ENCODE data around the gene ZNF124.

The ZNF124 gene

GRCh38 chr1:247185667-247186066 lies 13.8 kb upstream of the ZNF124 start:
- no peak for FAIRE-seq
- no peak for DNase-seq (ENCODE audit: insufficient read length, low spot score)

DNA sequence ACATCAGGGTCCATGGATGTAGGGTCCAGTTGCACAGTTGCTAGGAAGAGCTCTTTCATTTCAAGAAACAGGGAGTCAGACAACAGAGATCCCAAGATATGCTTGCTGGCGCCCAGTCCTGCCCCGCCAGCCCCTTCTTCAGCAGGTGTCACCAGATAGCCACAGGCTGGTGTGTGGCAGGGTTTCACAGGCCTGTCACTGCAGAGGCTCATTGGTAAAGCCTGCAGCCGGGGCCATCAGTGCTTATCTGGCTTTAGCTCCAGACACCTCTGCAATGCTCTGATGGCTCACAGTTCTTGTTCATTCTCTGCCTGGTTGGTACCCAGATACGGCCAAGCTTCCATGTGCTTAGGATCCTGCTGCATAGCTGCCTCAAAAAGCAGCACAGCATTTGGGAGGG lies 12.4 kb upstream of the ZNF124 start:
- TF ChIP-seq CTCF (IDR thresholded peaks at IDR 0.05; ENCODE audit: insufficient read depth, missing control alignments), result no peak
- DNase-seq (ENCODE audit: insufficient read length, low spot score), result no peak
- no peak for FAIRE-seq

More at GRCh38 chr1:247185667-247186066, 13.8 kb upstream of the ZNF124 start:
- TF ChIP-seq CTCF (IDR thresholded peaks at IDR 0.05; ENCODE audit: insufficient read depth, missing control alignments), result no peak

DNA sequence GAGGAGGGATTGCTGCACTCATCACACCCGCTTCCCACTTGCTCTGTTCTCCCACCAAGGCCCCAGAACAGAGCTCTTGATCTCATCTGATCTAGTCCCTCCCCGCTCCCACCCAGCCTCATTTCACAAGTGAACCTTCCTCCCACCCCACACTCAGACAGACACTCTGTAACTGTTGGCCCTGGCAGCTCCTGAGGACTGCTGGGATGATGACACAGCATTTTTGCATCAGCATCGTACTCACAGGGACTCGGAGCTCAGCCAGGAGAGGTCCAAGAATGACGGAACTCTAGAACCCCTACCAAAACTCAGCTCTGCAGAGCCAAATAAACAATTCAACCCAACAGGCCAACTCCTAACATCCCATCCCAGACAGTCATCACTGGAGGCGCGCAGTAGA lies 11.2 kb upstream of the ZNF124 start:
- FAIRE-seq (no peak), DNase-seq (ENCODE audit: insufficient read length, low spot score) (no peak)
- TF ChIP-seq CTCF (IDR thresholded peaks at IDR 0.05; ENCODE audit: insufficient read depth, missing control alignments), result no peak

DNA sequence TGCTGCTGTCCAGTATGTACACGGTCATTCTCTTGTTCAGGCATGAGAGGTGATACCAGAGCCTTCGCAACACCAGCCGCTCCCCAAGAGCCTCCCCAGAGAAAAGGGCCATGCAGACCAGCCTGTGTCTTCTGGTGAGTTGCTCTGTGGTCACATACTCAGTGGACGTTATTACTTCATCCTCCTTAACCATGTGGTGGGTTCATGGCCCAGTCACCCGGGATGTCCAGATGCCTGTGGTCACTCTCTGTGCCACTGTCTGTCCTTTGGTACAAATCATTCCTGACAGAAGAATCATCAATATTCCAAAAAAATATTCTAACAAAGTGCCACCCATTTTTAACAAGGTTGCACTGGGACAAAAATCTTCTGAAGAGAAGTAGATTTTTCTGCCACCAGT lies 8.8 kb upstream of the ZNF124 start:
- no peak for TF ChIP-seq CTCF (IDR thresholded peaks at IDR 0.05; ENCODE audit: insufficient read depth, missing control alignments)
- no peak for FAIRE-seq

GRCh38 chr1:247177755-247178154 lies 5.9 kb upstream of the ZNF124 start:
- FAIRE-seq (peak; percentile 73), DNase-seq (ENCODE audit: insufficient read length, low spot score) (no peak)
- TF ChIP-seq CTCF (IDR thresholded peaks at IDR 0.05; ENCODE audit: insufficient read depth, missing control alignments), result no peak

More for the DNA sequence above, 8.8 kb upstream of the ZNF124 start:
- no peak for DNase-seq (ENCODE audit: insufficient read length, low spot score)

DNA sequence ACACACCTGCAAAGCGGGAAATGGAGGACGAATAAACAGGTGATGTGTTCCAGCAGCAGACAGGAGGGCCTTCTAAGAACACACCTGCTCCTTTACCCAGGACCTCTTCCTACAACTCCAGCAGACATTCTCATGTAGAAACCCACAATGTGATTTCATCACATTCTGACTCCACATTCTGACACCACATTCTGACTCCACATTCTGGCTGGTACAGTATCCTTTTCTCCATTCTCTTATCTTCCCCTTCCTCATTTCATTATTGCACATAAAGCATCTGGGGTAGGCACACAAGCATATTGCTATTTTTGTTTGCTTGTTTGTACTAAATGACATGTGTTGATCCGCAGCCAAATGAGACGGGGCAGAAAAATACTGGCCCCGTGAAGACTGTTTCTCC lies 3.6 kb upstream of the ZNF124 start:
- DNase-seq (ENCODE audit: insufficient read length, low spot score), result no peak
- FAIRE-seq, result no peak
- TF ChIP-seq CTCF (IDR thresholded peaks at IDR 0.05; ENCODE audit: insufficient read depth, missing control alignments), result no peak

DNA sequence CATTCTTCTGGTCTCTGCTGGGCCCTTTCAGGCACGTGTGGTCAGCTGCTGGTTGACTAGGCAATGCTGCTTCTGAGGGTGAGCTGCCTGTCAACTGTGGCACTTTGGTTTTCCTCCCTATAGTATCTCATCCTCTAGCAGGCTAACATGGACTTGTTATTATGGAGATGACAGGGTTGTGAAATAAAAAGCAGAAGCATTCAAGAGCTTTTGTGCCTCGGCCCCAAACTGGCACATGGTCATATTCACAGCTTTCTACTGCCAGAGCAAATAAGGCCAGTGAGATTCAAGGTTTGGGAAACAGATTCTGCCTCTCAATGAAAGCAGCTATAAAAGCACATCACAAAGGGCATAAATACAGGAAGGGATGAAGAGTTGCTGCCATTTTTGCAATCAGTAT lies 1.6 kb upstream of the ZNF124 start:
- TF ChIP-seq CTCF (IDR thresholded peaks at IDR 0.05; ENCODE audit: insufficient read depth, missing control alignments), result no peak
- DNase-seq (ENCODE audit: insufficient read length, low spot score) (no peak), FAIRE-seq (no peak)
